Rectal smooth muscle tissue (tissue), 1 donor: ENCODE measurements around the gene PIK3C2G.

Source experiments
- H3K27ac ChIP-seq: one replicate; pipeline ENCODE4 v1.7.0; 2013; ENCODE audit warnings: low read depth, low read length, inconsistent platforms
- H3K27me3 ChIP-seq: one replicate; pipeline ENCODE4 v1.7.0; 2013; ENCODE audit warnings: low read length; ENCODE audit not compliant: control insufficient read depth, insufficient read depth
- H3K36me3 ChIP-seq: one replicate; pipeline ENCODE4 v1.7.0; 2013; ENCODE audit warnings: low read length; ENCODE audit not compliant: control insufficient read depth, insufficient read depth
- H3K4me1 ChIP-seq: one replicate; pipeline ENCODE4 v1.7.0; 2013; ENCODE audit warnings: low read length; ENCODE audit not compliant: control insufficient read depth, insufficient read depth
- H3K4me3 ChIP-seq: one replicate; pipeline ENCODE4 v1.7.0; 2013; ENCODE audit warnings: low read length
- H3K9ac ChIP-seq: one replicate; pipeline ENCODE4 v1.7.0; 2013; ENCODE audit warnings: low read length

PIK3C2G gene

DNA sequence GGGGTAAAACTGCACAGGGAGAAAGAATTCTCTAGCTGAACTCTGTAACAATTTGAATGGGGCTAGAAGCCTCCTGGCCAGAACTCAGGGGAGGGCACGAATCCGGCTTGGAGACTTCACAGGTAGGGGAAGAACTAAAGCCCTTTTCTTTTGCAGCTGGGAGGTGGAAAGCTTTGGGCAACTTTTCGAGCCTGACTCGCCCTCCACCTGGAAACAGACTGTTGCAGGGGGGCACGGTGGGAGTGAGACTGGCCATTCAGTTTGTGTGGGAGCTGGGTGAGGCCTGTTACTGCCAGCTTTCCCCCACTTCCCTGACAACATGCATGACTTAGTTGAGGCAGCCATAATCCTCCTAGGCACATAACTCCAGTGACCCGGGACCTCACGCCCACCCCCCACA lies 340.6 kb downstream of the PIK3C2G start:
- Histone ChIP-seq H3K27ac (no peak overlapping the region), H3K36me3 (no peaks in the 10 kb centered on the region), H3K4me3 (no peak overlapping the region), H3K9ac (no peak overlapping the region), H3K27me3 (no peaks in the 10 kb centered on the region), H3K4me1 (no peaks in the 10 kb centered on the region)

GRCh38 chr12:18612971-18613370 lies 351.7 kb downstream of the PIK3C2G start:
- no peaks in the 10 kb centered on the region for H3K4me1 ChIP-seq
- H3K27ac ChIP-seq: no peak overlapping the region
- H3K27me3 ChIP-seq: no peaks in the 10 kb centered on the region
- H3K36me3 ChIP-seq: no peaks in the 10 kb centered on the region
- no peak overlapping the region for H3K9ac ChIP-seq
- no peak overlapping the region for H3K4me3 ChIP-seq

- Histone ChIP-seq H3K27ac (no peak overlapping the region), H3K4me3 (no peak overlapping the region), H3K9ac (no peak overlapping the region), H3K4me1 (no peaks in the 10 kb centered on the region), H3K36me3 (no peaks in the 10 kb centered on the region), H3K27me3 (no peaks in the 10 kb centered on the region)
Observed at GRCh38 chr12:18620986-18621385, 359.7 kb downstream of the PIK3C2G start.

DNA sequence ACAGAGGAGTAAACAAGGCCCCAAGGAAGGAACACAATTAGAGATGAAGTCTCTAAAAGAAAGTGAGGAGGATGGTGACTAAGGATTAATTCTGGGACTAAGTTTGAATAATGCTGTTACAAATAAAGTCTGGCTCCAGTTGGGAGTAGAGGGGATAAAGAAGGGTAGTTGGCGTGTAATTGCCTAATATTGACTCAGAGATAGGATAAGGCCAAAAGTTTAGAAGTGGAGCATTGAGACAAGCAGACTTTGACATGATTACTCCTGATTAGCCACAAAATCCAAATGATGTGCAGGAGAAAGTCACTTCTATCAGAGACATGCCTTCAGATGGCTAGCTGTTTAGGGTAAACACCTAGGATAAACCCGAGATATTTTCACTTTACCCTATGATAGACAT lies 368.1 kb downstream of the PIK3C2G start:
- H3K4me1 ChIP-seq: no peaks in the 10 kb centered on the region
- no peaks in the 10 kb centered on the region for H3K27me3 ChIP-seq
- no peak overlapping the region for H3K27ac ChIP-seq
- H3K4me3 ChIP-seq: no peak overlapping the region
- H3K36me3 ChIP-seq: no peaks in the 10 kb centered on the region
- H3K9ac ChIP-seq: no peak overlapping the region

GRCh38 chr12:18629916-18630315 lies 368.6 kb downstream of the PIK3C2G start:
- Histone ChIP-seq H3K36me3 (no peaks in the 10 kb centered on the region), H3K27me3 (no peaks in the 10 kb centered on the region), H3K9ac (no peak overlapping the region), H3K4me3 (no peak overlapping the region), H3K27ac (no peak overlapping the region), H3K4me1 (no peaks in the 10 kb centered on the region)

DNA sequence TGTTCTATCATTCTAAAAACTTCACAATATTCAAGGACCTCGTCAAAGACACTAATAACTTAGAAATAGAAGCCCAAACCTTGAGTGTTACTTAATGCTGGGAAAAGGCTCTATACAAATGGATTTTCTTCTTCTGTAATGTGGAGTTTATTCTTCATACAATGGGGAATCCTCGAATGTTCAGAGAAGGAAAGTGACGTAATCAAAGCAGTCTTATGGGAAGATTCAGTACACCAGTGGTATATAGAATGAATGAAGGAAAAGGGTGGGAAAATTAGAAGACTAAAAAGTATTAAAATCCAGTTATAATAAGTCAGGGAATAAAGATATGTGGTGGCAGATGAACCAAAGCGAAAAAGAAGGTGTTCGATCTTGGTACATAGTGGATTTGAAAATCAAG lies 370.0 kb downstream of the PIK3C2G start:
- Histone ChIP-seq H3K36me3 (no peaks in the 10 kb centered on the region), H3K27ac (no peak overlapping the region)

GRCh38 chr12:18632848-18633247 lies 371.5 kb downstream of the PIK3C2G start:
- no peak overlapping the region for H3K4me3 ChIP-seq
- no peak overlapping the region for H3K9ac ChIP-seq
- no peaks in the 10 kb centered on the region for H3K4me1 ChIP-seq
- no peak overlapping the region for H3K27ac ChIP-seq
- no peaks in the 10 kb centered on the region for H3K36me3 ChIP-seq
- no peaks in the 10 kb centered on the region for H3K27me3 ChIP-seq

More for the DNA sequence above, 370.0 kb downstream of the PIK3C2G start:
- Histone ChIP-seq H3K4me3 (no peak overlapping the region), H3K9ac (no peak overlapping the region), H3K4me1 (no peaks in the 10 kb centered on the region), H3K27me3 (no peaks in the 10 kb centered on the region)

- Histone ChIP-seq H3K36me3 (no peaks in the 10 kb centered on the region), H3K9ac (no peak overlapping the region), H3K27me3 (no peaks in the 10 kb centered on the region), H3K27ac (no peak overlapping the region), H3K4me1 (no peaks in the 10 kb centered on the region), H3K4me3 (no peak overlapping the region)
Observed at GRCh38 chr12:18634382-18634781, 373.1 kb downstream of the PIK3C2G start.

DNA sequence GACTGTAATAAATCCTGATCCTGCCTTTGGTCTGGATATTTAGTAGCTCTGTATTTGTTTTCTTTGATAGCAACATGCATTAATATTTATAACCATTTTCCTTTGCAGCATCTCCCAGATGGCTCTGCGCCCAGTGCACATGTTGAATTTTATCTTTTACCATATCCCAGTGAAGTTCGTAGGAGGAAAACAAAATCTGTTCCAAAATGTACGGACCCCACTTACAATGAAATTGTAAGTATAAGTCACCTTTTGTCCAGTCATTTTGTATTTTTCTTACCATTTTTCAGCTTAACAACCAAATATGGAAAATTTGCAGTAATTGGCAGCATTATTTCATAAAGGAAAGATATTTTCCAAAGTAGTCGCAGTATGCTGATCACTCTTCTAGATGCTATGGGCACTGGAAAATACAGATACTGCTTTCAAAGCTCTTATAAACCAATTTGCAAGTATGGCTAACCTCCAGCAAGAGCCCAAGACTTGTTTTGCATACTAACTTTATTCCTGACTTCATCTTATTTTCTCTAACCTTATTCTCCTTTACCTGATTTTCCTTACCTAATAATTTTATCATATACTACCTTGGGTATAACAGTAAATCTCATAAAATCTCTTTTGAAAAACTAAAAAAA lies 379.1 kb downstream of the PIK3C2G start:
- Histone ChIP-seq H3K4me3 (no peak overlapping the region), H3K9ac (no peak overlapping the region), H3K4me1 (peaks cover 7% of the 10 kb centered on the region), H3K36me3 (no peaks in the 10 kb centered on the region), H3K27ac (no peak overlapping the region), H3K27me3 (no peaks in the 10 kb centered on the region)

DNA sequence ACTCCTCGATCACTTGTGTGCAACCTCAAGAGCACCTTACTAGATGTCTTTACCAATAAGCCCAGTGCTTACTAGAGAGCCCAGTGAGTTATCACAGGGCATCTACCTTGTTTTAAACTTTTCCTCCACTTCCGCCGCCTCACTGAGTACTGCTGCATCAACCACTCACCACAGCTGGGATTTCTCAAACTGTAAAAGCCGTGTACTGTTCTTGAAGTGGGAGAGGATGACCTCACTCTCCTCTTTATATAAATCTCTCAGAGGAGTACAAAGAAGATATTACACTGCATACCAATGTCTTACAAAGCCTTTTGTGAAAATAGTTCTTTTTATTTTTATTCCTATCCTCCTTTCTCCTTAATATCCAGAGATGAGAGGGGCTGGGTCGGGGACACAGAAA lies 382.4 kb downstream of the PIK3C2G start:
- Histone ChIP-seq H3K9ac (no peak overlapping the region), H3K4me3 (no peak overlapping the region), H3K4me1 (peaks cover 7% of the 10 kb centered on the region), H3K36me3 (no peaks in the 10 kb centered on the region), H3K27me3 (no peaks in the 10 kb centered on the region), H3K27ac (no peak overlapping the region)

GRCh38 chr12:18644564-18644963 lies 383.2 kb downstream of the PIK3C2G start:
- Histone ChIP-seq H3K27me3 (no peaks in the 10 kb centered on the region), H3K27ac (no peak overlapping the region), H3K4me3 (no peak overlapping the region), H3K36me3 (no peaks in the 10 kb centered on the region), H3K9ac (no peak overlapping the region), H3K4me1 (peaks cover 7% of the 10 kb centered on the region)

GRCh38 chr12:18646286-18646890 lies 385.1 kb downstream of the PIK3C2G start:
- H3K9ac ChIP-seq: no peak overlapping the region
- no peaks in the 10 kb centered on the region for H3K27me3 ChIP-seq
- H3K27ac ChIP-seq: no peak overlapping the region
- H3K4me3 ChIP-seq: no peak overlapping the region
- H3K36me3 ChIP-seq: no peaks in the 10 kb centered on the region
- H3K4me1 ChIP-seq: peaks cover 7% of the 10 kb centered on the region

DNA sequence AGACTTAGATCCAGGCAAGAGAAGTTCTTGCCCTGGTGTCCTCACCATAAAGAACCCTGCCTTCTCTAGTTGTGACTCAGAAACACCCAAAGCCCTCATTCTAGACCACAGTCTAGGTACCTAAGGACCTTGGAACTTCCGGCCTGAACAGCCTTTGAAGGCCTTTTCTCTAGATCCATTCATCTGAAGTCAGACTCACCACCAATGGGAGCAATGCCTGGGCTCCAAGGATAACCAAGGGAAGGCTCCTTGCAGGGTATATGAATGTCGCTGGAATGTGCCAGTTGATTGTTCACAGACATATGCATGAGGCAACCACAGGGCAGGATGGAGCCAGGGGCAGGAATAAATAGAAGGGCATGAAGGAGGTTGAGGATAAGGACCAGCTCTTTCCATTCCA lies 390.2 kb downstream of the PIK3C2G start:
- no peak overlapping the region for H3K27ac ChIP-seq
- H3K27me3 ChIP-seq: no peaks in the 10 kb centered on the region
- H3K4me3 ChIP-seq: no peak overlapping the region
- no peak overlapping the region for H3K9ac ChIP-seq
- no peaks in the 10 kb centered on the region for H3K4me1 ChIP-seq
- H3K36me3 ChIP-seq: no peaks in the 10 kb centered on the region
